HG02970 (cell line): ENCODE measurements around the gene NFIX.

Source experiments
- ATAC-seq: cut with Tn5 transposase; IDR thresholded peaks from one replicate; pipeline ENCODE4 v1.9.1; 2021; ENCODE audit warnings: mild to moderate bottlenecking, moderate library complexity, moderate number of reproducible peaks; ENCODE audit not compliant: unreplicated experiment, low FRiP score

The NFIX gene

DNA sequence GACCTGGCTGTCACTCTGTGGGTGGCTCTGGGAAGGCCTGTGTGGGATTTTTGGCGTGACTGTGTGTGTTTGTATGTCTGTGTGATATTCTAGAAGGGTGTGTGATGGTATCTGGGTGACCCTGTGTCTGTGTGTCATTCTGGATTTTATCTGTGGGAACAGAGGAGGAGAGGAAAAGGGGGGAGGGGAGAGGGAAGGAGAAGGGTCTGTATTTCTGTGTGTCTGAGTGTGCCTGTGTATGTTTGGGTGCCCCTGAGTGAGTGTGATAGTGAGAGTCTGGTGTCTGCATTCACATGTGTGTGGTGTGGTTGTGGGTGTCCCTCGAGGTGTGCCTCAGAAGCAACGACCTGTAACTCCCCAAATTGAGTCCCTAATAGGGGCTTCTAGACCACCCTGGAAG is 8.1 kb upstream of the NFIX start:
- no peak for ATAC-seq

DNA sequence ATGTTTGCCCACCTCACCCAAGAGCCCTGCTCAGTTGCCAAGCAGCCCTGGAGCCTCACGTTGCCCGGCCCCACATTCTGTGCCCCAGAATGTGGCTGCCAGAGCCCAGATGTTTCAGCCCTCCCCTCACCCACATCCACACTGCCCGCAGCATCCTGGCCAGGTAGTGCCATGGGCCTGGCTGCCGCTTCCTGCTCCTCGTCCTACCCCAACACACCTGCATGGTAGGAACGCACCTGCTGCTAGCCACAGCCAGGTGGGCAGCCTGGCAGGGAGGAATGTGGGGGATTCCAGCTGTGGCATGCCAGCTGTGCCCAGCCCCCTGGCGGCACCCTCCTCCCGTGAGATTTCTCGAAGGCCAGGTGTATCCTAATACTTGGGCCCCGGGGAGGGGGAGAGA is 7.5 kb upstream of the NFIX start:
- no peak for ATAC-seq

DNA sequence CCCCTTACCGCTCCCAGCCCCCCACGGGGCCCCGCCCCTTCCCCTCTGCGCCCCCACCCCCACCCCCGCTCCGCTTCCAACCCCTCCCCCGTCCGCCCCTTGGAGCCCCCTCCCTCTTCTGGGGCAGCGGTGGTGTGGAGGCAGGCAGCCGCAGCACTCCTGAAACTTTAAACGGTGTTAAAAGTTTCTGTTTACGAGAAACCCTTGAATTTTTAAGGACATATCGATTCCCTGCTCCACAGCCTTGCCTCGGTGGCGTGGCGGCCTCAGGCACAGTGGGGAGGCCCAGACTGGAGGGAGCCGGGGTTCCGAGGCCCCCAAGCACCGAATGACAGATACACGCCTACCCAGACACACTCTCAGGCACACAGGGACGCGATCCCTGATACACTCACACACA is 4.8 kb upstream of the NFIX start:
- ATAC-seq, result no peak

DNA sequence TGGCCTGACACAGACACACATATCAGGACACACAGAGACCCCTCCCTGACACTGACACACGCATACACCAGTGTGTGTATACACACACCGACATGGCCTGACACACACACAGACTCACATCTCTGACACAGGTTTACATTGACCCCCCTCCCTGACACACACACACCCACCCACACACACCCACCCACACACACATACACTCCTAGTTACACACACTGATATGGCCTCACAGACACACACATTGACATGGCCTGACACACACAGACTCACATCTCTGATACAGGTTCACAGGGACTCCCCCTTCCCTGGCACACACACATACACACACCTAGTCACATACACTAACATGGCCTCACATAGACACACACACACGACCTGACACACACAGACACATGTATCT is 4.4 kb upstream of the NFIX start:
- no peak for ATAC-seq

DNA sequence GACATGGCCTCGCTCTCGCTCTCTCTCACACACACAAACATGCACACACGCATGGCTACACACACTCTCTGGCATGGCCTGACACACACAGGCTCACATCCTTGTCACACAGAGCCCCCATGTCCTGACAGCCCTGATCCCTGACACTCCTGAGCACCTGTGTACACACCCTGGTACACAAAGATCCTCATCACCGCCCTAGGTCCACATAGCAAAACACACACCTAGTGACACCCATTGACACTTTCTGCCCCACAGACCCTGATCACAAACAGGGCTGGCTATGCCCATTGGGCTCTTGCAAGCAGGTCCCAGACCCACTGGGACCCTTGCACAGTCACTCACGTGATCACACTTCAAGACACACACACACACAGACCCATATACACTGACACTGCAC is 4.0 kb upstream of the NFIX start:
- ATAC-seq, result no peak

DNA sequence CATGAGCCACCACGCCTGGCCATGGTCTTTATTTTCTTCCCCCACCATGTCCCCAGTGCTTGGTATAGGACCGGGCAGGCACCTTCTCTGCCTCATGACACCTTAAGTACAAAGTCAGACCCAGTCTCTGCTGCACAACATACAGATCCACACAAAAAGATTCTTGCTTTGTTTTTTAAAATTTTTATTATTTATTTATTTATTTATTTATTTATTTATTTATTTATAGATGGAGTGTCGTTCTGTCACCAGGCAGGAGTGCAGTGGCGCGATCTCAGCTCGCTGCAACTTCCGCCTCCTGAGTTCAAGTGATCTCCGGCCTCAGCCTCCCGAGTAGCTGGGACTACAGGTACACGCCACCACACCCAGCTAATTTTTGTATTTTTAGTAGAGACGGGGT is 2.5 kb upstream of the NFIX start:
- ATAC-seq, result no peak

DNA sequence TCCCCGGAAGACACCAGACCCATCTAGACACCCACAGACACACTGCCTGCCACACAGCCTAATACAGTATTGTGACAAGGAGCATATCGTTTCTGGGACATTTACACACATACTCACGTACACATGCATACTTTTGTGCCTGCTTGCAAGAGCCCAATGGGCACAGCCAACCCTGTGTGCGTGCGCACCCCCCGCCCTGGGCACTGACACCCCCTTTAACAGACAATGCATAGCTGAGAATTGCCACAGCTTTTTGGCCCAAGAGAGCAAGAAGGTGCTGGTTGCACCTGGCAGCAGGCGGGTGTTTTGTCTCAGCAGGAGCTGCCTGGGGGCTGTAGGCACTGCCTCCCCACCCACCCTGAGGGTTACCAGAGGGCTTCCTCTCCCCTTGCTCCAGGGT is 1.7 kb upstream of the NFIX start:
- ATAC-seq, result no peak

DNA sequence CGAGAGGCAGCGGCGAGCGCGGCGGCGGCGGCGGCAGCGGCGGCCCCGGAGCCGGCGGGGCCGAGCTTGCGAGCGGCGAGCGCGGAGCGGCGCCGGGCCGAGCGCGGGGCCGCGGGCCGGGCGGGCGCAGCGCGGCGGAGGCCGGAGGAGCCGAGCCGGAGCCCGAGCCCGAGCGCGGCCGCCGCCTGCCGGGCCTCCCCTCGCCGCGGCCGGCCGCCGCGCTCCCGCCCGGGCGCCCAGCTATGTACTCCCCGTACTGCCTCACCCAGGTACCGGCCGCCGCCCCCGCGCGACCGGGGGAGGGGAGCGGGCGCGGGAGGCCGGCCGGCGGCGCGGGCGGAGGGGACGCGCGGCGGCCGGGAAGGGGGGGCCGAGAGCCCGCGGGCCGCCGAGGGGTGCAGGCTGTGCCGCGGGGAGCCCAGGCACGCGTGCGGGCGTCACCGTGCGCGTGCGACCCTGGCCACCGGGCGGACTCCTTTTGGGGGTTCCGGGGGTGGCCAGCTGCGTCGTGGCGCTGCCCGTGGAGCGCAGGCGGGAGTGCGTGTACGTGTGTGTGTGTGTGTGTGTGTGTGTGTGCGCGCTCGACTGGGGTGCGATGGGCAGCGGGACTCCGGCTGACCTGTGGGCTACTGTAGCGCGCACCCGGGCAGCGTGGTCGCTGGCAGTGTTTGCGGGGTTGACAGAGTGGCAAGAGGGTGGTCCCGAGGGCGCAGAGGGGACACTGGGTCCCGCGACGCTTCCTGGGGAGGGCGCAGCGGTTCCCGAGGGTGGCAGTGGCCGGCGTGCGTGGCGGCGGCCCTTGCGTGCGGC is 526 bp downstream of the NFIX start:
- no peak for ATAC-seq

DNA sequence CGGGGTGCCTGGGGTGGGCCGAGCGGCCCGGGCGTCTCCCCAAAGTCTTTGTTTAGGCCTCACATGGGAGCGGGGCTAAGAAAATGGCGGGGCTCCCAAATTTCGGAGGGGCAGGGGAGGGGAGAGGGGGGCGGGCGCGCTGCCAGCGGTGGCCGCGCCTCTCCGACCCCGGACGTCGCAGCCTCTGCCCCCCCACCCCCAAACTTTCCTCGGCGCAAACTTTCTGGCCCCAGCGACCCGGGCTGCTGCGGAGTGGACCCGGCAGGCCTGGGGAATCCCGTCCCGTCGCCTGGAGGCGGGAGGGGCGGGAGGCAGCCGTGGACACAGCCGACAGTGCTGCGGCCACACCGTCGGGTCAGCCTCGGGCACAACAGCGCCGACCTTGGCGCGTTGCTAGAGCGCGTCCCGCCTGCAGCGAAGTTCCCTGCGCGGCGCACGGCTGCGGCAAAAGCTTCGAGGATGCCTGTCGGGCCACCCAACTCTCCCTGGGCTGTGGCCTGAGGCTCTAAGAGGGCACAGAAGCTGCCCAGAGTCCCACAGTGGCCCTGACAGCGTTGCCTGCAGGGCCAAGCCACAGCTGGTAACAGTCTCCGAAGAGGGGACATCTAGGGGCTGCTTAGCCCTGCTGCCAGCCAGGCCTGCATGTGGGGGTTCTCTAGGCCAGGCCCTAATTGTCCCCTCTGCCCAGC is 1.3 kb downstream of the NFIX start:
- no peak for ATAC-seq

DNA sequence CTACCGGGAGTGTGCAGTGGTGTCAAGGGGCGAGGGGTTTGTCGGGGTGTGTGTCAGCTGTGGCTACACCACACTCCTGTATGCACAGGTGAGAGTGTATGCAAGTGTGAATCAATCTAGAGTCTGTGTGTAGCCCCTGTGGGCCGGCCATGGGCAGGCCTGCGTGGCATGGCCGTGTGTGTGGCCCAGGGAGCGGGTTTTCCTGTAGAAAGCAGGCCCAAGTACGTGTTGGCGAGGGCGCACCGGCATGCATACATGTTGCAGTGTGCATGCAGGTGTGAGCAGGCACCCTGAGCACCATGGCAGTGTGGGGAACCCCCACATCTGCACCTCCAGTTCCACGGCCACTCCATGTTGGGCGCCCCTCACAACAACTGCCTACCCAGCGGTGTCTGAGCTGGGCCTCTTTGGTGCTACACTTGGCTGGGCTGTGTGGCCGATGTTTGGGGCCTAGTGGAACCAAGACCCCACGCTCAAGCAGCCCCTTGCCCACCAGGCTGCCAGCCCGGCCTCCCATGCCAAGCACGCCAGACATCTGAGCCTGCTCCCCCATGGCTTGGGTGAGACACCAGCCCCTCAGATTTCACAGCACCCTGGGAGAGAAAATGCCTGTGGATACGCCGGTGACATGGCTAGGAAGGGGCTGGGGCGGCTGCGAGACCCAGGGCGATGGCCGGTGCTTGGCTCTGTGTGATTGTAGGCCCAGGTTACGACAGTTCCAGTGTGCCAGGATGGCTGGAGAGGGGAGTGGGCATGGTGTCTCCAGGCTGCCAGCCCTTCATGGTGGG is 2.1 kb downstream of the NFIX start:
- ATAC-seq, result no peak

DNA sequence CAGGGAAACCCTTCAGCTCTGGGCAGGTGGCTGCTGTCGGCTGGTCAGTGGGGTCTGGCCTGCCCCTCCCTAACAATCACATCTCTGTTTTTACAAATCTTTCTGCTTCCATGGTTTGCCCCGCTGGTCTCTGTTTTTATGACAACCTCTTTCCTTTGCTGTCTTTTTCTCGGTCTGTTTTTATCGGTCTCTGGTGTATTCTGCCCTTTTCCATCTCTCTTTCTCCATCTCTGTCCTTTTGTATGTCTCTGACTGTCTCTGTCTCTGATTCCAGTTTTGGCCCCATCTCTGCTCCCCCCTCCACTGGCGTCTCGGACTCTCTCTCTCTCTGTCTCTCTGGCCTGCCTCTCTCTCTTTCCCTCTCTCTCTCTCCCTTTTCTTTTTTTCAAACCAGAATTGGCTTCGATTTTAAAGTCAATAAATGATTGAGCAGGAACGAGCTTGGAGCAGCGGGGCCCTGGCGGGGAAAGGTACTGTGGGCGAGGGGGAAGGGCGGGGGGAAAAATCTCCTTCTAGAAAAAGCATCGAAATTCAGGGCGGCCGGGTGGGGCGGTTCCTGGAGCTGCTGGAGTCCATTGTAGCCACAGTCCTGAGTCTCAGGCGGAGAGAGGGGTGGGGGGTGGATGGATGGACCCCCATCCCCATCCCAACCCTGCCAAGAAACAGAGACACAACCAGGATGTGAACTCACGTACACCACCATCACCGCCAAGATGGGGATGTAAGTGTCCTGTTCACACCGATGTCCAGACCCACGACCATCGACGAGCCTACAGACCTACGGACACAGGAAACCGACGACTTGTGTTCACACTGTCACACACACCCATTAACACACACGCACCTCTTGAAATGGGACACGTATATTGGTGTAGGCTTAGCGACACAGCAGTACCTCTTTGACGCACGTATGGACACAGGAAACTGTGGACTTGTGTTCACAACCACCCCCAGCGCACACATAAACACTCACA is 3.0 kb downstream of the NFIX start:
- ATAC-seq, result no peak

DNA sequence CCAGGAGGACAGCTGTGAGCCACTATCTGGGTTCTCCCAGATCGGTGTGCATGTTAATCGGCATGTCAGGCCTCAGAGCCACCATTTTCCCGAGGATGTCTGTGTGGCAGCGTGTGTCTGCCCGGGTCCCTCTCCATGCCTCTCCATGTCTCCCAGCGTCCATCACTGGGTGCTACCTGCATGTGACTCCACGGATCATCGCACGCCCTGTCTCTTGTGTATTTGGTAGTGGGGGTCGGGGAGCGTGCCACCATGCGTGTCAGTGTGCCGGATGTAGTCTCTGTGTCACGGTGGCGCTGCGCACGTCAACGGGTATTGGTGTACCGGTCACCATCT is 5.9 kb downstream of the NFIX start:
- ATAC-seq, result no peak

DNA sequence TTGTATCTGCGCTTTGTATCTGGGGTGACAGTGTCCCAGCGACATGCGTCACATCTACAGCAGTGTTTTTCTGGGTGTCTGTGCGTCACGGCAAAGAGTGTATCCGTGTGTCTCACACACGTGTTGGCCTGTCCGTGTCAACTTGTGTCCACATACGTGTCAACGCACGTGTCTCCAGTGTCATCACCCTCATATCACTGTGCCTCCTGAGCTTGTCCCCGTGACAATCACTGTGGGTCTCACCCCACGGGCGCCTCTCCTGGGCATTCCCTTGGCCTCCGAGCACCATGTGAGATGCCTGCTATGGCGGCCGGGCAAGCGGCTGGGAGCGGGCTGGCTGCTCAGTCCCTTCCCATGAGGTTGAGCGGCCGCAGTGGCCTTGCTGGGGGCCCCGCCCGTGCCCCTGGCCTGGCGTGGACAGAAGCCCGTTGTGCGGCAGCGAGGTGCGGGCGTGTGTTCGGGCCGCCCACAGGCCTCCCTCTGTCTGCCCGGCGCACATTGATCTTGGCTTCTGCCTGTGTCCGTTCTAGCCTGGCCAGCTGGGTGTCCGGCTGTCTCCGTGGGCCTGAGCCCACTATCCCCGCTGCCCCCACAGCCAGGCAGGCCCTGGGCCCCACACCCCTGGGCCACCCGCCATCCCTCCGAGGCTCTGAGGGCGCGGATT is 6.4 kb downstream of the NFIX start:
- ATAC-seq, result no peak

DNA sequence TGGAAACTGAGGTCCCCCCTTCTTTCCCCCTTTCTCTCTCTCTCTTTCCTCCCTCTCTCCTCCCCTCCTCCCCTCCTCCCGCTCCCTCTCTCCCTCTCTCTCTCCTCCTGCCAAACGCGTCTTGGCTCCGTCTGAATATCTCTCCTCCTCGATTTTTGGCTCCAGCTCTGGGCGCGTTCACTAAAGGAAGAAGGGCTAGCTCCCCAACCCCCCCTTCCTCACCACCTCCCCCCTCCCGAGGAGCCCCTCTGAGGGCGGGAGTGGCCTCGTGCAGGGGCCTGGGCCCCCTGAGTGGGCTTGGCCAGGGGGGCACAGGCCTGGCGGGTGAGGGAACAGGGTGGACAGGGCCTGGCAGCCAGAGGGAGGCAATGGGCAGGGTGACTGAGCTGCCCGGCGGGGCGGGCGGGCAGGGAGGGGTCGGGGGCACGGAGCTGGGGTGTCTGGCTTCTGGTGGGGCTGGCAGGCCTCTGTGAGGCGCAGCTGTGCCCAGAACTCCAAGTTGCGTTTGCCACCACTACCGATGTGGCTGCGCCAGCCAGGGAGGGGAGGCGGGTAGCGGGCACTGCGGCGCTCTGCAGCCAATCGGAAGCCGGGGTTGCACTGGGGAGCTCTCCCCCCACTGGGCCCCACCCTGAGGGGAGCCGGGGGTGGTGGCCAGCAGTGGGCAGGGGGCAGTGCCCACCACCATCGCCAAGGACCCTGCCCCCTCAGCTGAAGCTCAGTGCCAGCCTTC is 7.1 kb downstream of the NFIX start:
- no peak for ATAC-seq

DNA sequence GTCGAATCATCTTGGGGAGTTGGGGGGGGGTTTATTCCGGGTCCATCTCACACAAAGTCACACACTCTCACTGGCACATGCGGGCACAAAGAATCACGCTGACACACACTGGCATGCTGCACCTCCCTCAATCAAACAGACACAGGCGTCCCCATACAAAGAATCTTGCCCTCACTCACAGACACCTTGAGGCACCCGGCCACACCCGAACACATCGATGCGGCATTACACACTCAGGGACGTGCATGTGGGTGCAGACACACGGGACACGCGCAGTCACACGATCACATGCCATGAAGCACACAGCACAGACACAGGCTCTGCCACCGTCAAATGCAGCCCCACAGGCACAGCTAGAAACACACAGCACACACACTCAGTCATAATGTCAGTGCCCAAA is 7.8 kb downstream of the NFIX start:
- no peak for ATAC-seq

DNA sequence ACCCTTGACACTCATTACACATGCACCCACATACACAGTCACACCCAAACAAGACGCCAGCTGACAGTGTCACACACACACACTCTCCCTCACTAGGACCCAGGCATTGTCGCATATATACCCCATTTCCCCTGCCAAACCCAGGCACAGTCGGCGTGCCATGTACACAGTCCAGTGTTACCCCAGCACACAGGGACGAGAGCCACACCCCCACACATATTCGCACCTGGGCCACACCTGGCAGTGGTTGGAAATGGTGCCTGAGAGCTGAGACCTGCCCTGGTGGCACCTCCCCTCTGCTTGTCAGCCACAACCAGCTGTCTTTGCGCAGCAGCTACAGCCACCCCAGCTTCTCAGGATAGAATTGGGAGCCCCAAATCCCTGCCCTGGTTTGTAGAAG is 9.0 kb downstream of the NFIX start:
- no peak for ATAC-seq

DNA sequence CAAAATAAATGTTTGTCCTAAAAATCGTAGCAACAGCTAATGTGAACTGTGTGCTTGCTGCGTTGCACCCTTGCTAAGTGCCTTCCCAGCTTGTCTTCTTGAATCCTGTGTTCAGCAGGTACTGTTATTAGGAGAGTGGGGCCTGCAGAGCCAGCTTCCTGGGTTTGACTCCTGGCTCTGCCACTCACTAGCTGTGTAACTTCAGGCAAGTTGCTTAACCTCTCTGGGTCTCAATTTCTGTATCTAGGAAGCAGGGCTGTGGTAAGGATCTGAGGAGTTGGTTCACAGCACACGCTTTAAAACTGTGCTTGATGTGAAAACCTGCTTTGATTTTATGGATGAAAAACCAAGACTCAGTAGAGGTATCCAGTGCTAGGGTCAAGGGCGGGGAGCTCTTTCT is 10.0 kb downstream of the NFIX start:
- ATAC-seq, result no peak

DNA sequence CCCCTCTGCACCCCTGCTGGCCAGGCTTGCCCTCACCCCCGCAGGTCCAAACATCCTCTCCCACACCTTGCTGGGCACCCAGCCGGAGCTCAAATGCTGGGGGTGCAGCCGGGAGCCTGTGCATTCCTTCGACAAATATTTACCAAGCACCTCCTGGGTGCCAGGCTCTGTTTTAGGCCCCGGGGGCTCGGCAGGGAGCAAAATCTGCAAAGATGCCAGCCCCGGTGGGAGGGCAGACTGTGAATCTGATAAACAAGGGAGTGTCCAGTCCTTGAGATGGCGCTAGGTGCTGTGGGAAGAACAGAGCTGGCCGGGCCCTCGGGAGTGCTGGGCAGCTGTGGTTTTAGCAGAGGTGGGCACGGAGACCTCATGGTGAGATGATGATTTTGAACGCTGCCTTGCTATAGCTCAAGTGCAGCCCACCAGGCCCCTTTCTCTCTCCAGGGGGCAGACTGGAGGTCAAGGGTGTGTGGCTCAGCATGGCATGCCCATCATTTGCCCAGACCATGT is 10.6 kb downstream of the NFIX start:
- ATAC-seq, result no peak
